Measurements from ENCODE around the gene TCP10L.
"Not testable (repeated sequence)": the region's sequence is repeated elsewhere in the genome, so short reads cannot be mapped to it uniquely, and the experiment has no call there.

The TCP10L gene, protein sequence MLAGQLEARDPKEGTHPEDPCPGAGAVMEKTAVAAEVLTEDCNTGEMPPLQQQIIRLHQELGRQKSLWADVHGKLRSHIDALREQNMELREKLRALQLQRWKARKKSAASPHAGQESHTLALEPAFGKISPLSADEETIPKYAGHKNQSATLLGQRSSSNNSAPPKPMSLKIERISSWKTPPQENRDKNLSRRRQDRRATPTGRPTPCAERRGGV

DNA sequence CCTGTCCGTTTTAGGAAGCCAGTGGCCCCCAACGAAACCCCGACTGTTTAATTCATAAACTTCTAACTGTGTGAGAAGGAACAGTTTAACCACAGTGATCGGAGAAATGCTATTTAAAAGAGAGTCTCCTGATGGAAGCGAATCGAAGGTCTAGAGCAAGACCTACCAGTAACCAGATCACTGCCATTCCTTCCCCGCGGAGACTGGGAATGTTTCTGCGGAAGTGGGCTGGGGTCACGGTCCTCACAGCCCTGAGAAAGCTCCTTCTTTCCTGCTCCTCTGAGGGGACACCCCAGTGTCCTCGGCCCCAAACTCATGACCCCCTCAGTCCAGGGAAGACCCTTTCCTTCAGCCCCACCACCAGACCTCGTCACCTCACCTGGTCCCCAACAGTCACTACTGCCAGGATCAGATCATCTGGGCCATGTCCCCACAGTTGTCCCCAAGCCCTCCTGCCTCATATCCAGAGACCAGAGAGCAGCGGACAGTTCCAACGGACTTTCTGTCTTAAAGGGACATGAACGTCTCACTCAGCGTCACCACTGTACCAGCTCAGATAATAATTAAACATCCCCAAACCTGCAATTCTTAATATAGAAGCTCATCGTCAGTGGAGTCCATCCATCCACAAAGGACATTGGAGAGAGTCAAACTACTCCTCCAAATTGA lies at the start of gene TCP10L:
TCP10L (minus strand) TSS at position 482 of the 669 bp plus-strand sequence. CDS start 1,219 bp downstream, outside the sequence.
- no peak for DNase-seq

DNA sequence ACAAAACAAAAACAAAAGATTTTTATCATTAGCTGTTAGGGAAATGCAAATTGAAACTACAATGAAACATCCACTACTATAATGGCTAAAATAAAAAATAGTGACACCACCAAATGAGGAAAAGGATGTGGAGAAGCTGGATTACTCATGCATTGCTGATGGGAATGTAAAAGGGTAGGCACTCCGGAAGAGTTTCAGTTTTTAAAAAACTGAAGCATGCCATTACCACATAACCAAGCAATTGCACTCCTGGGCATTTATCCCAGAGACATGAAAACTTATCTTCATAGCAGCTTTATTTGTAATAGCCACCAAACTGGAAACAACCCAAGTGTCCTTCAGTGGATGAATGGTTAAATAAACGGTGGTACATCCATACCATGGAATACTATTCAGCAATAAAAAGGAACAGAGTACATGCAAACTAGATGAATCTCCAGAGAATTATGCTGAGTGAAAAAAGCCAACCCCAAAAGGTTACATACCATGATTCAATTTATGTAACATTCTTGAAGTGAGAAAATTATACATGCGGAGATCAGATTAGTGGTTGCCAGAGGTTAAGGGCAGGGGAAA lies 41.4 kb upstream of the TCP10L start:
- DNase-seq: no peak

DNA sequence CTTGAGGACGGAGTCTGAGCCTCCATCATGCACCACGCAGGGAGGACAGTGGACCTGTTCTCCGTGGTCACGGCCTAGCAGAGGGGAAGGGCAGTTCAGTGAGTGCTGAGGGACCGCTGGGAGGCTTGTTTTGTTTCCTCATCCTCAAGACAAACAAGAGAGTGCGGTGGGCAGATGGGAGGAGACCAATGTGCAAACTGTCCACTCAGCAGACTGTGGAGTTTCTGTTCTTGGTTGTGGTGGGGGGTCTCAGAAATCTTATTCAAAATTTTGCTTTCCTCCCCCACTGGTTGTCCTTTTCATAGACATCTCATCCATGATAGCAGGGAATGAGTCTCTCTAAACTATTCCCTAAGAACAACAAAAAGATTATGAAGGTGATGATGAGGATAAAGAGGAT lies 32.9 kb upstream of the TCP10L start:
- DNase-seq: not testable (repeated sequence)

DNA sequence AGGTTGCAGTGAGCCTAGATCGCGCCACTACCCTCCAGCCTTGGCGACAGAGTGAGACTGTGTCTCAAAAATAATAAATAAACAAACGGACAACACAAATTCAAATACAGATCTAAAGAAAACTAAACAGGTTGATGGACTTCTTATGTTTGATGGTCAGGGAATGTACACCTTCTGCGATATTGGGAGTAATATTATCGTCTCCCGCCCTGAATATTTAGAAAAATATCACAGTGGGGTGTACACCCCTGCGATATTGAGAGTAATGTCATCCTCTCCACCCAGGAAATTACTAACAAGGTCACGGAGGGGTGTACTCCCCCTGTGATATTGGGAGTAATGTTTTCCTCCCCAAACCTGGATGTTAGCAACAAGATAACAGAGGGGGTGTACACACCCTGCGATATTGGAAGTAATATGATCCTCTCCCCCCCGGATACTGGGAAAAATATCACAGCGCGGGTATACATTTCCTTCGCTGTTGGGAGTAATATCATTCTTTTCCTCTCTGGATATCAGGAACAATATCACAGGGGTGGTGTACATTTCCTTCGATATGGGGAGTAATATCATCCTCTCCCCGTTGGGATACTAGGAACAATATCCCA lies 28.2 kb upstream of the TCP10L start:
- DNase-seq: no peak

DNA sequence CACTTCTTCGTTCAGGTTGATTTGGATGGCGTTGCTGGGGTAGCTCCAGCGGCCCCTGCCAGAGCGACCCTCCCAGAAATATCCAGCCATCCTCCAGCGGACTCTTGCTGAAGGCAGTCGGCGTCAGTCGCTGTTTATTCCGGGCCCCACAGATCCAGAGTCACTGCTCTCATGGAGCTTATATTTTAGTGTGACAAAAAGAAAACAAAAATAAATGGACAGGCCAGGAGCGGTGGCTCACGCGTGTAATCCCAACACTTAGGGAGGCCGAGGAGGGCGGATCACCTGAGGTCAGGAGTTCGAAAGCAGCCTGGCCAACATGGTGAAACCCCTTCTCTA lies 27.6 kb upstream of the TCP10L start:
- no peak for DNase-seq

DNA sequence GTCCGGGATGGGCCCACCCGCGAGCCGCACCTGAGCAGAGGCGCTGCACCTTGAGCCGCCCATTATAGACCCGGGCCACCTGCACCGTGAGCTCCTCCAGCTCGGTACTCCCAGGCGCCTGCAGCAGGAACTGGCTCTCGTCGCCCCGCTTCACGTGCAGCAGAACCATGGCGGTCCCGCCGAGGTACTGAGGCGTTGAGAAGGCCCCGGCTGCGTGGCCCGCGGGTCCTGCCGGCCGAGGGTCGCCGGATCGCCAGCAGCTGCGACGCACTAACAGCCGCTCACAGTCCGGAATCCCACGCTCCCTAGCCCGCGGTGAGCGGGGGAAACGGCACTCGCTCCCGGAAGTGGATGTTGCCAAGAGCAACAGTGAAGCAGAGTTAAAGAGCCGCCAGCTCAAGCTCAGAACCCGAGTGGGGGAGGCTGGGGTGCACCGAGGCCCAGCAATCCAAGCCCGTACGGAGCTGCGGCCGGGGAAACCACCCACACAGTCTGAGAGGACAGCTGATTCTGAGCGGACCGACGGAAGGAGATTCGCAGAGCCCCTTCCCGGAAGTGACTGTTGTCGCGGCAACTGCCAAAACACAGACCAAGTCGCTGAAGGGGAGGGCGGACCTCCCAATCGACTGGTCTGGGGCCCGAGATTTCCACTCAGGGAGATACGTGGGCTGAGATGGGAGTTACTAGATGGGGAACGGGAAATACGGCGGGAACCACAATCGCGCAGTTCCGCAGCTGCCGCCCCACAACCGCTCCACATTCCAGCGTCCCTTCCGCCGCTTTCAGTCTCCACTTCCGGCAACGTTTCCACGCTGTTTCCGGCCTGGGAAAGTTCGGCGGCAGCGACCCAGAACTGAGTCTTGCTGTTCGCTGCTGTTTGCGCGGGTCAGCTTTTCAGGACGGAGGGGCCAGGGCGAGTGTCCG lies 27.0 kb upstream of the TCP10L start, which contains the start of gene CFAP298:
CFAP298 (minus strand) TSS at position 303 of the 924 bp plus-strand sequence; CDS start at position 169, 134 bp downstream.
- DNase-seq: peak; percentile 85 to 90

DNA sequence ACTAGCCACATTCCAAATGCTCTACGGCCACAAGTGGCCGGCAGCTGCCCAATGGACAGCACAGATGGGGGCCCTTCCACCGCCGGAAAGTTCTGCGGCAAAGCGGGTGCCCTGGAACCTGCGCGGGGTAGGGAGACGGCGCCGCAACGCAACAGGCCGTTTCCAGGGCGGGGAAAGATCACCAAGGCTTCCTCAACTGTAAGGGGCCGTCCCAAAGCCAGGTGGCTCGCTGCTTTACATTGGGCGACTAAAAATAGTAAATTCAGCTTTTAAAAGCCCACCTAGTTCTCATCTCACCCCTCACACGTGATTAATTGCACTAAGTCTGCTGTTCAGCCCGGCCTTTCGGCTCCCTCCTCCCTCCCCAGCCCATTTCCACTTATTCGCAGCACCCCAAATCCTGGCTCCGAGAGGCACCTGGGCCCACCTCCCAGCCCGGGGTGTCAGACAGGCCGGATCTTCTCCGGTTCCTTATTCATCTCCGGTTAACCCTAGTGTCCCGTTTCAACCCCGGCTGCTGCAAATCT lies 26.2 kb upstream of the TCP10L start:
- peak; percentile 47 to 51 for DNase-seq

DNA sequence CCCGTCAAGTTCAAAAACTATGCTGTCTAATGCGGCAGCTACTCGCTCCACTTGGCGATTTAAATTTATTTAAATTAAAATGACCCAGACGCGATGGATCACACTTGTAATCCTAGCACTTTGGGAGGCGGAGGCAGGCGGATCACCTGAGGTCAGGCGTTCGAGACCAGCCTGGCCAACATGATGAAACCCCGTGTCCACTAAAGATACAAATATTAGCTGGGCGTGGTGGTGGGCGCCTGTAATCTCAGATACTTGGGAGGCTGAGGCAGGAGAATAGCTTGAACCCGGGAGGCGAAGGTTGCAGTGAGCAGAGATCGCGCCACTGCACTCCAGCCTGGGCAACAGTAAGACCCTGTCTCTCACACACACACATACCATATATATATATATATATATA lies 25.6 kb upstream of the TCP10L start:
- DNase-seq: not testable (repeated sequence)

DNA sequence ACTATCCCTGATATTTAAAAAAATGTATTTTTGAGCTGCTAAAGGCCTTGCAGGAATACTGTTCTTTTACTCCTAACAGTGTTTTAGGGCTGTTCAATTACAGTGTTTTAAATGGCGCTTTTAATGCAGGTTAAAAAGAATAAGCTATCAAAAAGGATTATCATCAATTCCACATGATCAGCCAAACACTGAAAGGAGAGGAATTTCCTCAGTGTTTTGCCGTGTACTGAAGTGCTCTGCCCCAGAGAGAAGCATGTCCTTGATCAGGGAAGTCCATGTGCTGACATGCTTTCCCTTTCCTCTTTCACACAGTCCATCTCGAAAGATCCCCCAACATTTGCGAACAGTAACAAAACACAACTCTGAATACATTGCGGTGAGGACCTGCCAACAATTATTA lies 23.5 kb upstream of the TCP10L start:
- no peak for DNase-seq

DNA sequence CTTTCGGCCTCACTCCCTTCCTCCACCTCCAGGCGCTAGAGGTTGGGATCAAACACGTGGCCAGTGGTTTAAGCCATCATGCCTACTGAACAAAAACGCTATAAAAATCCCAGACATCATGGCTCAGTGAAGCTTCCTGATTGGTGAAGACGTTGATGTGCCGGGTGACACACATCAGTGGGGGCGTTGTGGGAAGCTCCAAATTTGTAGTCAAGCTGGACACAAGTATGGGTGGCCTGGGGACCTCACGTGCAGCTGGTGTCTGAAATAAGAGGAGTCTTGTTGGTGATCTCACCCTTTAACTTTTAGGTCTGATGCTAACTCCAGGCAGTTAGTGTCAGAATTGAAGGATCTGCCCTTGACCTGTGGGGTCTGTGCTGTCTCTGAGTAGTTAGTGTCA lies 20.1 kb upstream of the TCP10L start:
- no peak for DNase-seq

DNA sequence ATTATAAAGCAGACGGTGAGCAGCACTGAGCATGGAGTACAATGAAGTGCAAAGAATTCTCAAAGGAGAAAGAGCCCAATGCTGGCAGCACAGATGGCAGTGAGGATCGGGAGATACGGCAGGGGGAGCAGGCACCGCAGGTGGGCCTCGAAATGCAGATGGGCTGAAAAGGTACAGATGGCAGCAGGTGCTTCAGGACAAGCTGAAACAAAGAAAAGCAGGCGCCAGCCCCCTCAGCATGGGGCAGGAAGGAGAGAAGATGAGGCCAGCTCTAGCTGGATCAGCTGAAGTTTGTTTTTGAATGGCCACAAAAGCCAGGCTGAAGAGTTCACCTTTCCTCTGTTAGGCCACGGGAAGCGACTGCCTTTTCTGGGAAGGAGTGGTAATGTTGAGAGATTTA lies 19.1 kb upstream of the TCP10L start:
- DNase-seq: no peak

DNA sequence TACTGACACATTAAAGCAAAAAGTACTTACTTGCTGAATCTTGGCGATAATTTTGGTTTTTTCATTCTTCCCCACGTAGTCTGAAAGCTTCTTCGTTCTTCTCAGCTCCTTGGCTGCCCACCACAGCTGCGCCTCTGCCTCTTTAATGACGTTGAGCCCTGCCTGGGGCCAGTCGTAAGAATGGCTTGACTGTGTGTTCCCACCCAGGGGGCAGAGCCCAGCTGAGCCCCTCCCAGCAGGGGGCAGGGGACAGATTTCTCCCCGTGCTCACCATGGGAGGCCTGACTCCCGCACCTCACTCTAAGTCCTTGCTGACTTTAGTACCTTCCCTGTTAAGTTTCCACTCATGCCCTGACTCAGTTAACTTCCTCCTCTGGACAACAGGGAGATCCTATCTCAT lies 17.8 kb upstream of the TCP10L start:
- no peak for DNase-seq

DNA sequence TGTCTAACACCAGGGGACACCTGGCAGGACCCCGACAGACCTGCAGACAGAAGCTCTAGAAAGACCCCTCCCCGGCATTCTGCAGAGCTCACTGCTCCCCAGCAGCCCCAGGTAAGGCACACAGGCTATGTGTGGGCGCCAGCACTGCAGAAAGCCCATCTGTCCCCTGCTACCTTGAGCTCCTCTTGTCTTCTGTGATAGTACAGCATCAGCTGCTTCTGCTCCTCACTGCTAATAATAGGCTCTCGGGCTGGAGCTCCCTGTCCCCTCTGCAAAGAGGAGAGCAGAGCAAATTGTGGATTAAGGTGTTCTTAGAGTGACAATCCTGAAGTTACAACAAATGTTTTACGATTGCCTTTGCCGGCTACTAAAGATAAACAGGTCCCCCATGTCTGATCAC lies 16.8 kb upstream of the TCP10L start:
- DNase-seq: no peak

DNA sequence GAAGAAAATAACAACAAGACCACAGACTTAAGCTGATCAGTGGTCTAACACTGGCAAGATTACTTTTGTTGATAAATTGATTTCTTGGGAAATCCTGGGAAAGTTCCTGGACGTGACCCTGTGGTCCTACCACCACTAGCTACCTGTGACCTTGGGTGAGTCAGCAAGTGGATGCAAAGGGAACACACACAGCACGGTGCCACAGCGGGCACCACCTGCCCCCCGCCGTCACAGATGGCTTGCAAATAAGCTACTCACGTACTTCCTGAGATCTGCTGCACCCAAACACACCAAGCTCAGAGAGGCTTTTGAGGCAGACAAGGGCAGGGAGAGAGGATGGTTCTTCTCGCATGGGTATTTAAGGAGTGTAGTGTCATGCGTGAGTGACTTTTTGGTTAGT lies 14.2 kb upstream of the TCP10L start:
- DNase-seq: no peak

DNA sequence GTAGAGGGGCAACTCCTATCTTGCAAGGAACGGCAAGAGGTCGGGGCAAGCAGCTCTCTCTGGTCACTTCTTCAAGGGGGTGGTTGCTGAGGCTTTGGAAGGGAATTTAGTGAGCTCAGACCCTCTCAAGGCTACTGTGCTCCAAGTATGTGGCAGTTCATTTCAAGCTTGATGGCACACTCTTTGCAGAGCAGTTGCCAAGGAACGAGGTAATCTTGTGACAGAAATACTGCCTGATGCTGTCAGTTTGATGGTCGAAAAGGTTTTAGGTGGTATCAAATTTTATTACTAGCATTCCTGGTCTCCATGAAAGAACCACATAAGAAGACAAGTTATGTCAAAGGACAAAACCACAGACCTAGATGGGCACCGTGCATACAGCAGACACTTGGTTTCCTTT lies 13.8 kb upstream of the TCP10L start:
- no peak for DNase-seq

DNA sequence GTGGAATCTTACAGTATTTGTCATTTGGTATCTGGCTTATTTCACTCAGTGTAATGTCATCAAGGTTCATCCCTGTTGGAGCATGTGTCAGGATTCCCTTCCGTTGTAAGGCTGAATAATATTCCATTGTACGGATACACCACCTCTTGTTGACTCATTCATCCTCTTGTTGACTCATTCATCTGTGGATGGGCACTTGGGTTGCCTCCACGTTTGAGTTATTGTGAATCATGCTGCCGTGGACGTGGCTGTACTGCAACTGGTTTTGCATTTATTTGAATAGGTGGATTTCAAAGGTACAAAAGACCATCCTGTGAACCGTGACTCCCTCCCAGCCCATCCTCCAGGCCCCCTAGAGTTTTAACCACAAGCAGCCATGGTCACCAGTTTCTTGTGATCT lies 11.9 kb upstream of the TCP10L start:
- DNase-seq: no peak

DNA sequence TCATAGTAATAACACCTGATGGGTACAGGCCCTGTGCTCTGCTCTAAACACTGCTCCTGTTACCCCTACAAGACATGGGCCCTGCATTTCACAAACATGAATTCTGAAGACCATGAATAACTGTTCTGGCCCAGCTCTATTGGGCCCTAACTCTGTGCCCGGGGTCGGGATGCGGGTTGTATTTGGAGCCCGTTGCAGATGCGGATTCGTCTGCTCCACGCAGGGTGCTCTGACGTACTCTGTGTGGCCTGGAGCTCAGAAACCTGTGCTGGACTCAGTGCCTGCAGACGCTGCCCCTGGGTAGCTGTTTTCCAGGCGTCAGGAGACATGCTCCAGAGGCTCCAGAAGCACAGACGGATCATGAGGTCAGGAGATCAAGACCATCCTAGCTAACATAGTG lies 10.1 kb upstream of the TCP10L start:
- no peak for DNase-seq

DNA sequence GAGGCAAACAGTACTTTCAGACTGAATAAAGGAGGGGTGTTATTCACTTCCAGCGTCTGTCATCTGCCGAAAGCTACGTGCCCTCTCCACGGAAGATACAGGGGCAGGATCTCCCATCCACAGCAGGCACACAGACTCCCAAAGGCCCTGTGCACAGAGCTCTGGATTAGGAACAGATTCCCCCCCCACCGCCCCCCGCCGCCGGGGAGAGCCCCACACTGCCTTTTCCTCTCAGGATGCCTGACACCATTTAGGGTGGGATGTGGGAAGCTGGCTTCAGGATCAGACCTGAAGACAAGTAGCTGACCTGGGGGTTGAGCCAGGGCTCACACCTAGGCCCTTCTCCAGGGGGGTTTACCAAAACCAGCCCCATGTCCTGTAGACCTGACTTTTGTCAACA lies 8.4 kb upstream of the TCP10L start:
- DNase-seq: no peak

DNA sequence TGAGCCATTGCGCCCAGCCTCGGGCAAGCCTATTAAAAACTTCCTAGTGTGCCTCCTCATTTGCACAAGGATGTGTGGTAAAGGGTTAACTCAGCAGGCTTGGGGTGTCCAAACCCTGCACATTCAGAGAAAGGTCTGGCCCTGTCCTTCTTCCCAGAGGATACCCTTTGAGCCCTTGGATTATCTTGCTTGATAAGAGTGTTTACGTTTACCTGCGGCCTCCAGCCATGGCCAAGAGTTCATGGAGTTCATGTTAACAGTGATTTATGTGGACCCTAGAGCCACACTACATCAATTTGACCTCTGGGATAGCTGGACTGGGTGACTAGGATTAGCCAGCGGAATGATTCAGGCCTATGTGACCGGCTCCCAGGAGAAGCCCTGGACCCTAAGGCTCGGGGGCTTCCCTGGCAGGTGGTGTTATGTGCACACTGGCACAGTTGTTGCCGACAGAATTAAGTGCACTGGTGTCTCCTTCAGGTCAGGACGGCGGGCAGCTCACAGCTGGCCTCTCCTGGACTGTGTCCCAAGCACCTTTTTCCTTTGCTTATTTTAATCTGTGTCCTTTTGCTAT lies 7.7 kb upstream of the TCP10L start:
- DNase-seq: no peak

DNA sequence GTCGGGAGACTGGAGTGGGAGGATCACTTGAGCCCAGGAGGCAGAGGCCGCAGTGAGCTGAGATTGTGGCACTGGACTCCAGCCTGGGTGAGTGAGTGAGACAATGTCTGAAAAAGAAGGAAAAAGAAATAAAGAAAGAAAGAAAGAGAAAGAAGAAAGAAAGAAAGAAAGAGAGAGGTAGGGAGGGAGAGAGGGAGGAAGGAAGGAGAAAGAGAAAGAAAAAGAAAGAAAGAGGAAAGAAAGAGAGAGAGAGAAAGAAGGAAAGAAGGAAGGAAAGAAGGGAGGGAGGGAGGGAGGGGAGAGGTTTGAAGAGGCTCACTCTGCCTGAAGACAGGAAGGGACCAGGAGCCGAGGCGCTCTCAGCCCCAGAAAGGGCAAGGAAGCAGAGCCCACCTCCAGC lies 4.8 kb upstream of the TCP10L start:
- no peak for DNase-seq

DNA sequence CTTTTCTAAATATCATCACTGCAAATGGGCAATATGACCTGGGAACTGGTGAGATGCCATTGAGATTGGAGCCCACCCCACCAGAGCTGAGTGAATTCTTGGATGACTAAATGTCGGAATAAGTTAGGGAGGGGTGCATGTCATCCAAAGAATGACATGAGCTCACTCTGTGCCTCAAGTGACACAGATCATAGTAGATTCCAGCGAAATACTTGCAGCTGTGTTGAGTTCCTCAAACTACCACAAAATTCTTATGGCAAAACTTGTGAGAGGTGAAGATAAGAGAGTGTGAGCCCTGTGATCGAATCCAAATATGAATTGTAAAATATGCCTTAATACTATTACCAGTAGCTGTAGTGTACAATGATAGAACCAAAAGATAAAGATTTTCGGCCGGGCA lies 2.3 kb upstream of the TCP10L start:
- DNase-seq: no peak

DNA sequence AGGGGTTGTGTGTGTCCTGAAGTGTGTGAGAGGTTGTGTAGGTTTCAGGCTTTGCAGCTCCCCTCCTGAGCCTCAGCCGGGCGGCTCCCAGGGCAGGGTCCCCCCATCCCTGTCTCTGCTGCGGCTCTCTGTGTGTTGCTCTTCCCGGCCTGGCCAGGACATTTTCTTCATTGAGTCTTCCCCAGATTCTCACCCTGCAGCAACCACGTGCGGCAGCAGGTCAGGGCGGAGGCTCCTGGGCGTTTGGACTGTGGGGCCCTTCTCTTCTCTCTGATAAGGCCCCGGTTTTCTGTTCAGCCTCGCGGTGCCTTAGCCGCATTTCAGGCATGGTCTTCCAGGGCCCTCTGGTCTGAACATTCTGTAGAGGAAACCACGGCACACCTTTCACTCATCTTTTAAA lies 1.8 kb upstream of the TCP10L start:
- DNase-seq: no peak
